Measurements from ENCODE around the gene MTHFR.

The MTHFR gene

DNA sequence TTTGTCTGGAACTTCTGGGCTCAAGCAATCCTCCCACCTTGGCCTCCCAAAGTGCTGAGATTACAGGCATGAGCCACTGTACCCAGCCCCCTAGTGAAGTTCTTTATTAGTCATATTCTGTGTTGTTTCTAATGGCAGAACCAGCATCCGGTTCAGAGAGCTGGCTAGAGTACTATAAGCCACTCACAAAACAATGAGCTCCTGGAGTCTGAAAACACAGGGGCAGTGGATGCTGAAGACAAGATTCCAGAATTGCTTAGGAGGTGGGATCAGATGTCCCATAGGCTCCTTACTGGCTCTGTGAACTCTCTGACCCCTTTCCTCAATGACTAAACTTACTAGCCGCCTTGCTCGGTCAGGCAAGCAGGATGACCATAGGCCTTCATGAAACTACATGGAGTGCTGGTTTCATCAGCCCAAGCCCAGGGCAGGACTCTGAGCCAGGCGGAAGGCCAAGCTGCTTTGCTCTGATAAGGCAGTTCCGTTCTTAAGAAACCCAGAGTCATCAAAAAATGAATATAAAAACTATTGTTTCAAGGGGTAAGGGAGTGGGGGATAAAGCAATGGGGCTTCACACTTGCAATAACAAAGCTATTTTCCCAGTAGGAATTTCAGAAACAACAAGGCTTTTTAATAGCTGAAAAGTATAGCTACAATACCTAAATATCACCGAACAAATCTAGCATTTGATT, 8.1 kb downstream of the MTHFR start:
- DNase-seq (ENCODE audit: low read depth in 2 of 2) = no peak

DNA sequence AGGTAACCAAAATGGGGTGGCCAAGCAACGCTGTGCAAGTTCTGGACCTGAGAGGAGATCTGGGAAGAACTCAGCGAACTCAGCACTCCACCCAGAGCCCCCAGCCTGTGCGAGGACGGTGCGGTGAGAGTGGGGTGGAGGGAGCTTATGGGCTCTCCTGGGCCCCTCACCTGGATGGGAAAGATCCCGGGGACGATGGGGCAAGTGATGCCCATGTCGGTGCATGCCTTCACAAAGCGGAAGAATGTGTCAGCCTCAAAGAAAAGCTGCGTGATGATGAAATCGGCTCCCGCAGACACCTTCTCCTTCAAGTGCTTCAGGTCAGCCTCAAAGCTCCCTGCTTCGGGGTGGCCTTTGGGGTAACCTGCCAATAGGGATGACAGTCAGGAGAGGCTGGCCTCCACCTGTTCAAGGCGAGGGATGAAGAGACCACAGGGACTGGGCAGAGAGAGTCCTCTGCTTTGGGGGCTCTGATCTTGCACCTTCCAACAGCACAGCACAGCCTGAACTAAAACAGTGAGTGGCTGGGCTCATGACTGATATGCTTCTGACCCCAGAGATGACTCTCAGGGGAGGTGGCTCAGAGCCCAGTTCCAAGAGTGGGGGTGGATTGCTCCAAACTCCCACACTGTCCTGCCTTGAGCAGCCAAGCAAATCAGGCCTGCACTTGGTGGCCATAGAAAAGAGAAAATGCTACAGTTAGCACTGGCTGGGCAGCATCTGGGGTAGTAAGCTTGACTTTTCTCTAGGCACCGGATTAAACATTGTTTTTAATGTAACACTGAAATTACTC, 9.5 kb downstream of the MTHFR start:
- DNase-seq (ENCODE audit: low read depth in 2 of 2) = no peak

DNA sequence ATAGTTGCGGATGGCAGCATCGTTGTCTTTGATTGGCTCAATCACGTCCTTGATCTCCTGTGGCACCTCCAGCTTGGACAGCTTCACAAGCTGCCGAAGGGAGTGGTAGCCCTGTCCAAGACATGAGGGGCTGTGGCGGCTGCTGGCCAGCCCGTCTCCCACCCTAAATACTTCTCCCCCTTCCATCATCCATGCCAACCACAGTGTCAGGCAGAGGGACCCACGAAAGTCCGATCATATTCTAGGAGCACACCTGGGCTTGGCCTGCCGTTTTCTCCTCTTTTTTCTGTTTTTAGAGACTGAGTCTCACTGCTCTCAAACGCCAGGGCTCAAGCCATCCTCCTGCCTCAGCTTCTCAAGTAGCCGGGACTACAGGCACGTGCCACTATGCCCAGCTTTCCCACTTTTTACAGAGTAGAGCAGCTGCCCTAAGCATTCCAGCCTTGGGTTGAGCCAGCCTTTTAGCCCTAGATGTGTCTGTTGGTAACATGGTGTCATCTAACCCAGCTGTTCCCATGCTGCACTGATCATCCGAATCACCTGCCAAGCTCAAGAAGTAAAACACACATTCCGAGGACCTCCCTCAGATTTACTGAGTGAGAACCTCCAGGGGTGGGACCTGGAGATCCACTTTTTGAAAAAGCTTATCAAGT, 10.4 kb downstream of the MTHFR start:
- no peak for DNase-seq (ENCODE audit: low read depth in 2 of 2)

DNA sequence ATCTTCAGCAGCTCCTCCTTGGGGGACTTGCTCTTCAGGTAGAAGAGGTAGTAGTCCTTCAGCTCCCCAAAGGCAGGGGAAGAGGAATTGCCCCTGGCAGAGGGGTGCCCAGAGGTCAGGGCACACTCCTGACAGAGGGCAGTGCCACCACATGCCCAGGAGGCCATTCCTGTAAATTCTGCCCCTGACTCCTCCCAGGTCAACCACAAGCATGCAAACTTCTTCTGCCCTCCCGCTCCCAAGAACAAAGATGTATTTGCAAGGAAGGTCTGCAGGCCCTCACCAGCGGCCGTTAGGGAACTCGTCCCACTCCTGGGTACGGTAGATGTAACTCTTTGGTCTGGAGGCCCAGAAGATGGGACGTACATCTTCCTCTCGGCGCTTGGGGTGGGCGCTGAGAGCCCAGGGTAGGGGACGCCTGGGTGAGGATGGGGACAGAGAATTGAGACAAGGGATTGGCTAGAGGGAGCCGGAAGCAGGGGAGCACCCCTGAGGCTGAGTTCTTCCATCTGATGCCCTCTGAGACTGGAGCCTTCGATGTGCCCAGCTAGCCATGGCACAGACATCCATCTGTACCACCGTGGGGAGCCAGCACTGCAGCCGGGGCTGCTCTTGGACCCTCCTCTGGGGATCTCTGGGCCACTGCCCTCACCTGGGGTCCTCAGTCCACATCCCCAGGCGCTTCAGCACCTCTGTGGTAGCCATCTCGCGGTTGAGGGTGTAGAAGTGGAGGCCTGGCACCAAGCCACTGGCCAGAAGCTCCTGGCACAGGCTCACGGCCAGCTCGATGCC, 11.1 kb downstream of the MTHFR start:
- DNase-seq (ENCODE audit: low read depth in 2 of 2) = no peak

DNA sequence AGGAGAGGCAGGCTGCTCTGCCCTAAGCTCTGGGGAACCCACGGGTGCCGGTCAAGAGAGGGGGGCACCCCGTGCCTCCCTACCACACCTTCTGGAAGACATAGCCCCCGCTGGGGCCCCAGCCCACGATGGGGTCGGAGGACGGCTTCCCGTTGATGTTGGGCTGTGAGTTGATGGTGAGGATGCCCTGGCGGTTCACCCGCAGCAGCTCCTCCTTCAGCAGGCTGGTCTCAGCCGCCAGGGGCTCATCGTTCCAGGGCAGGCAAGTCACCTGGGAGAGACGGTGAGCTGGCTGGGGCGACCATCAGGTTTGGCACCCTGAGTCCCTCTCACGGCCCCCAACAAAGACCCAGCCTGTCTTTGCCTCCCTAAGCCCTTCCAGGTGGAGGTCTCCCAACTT, 11.9 kb downstream of the MTHFR start:
- DNase-seq (ENCODE audit: low read depth in 2 of 2) = no peak

DNA sequence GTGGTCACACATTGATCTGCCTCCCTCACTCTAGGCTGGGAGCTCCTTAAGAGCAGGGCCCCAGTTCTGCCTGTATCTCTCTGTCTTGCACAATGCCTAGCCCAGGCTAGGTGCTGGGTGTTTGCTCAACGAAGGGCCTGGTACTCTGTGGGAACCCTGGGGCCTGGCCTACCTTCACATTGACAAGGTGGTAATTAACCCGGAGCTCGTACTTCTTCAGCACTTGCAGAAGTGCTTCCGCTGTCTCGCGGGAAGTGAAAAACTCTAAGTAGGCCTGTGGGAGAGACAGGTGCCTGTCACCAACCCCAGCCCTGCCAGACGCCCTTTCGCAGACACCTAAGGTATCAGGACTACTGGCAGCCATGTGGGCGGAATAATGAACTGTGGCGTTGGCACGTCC, 13.7 kb downstream of the MTHFR start:
- DNase-seq (ENCODE audit: low read depth in 2 of 2) = no peak

DNA sequence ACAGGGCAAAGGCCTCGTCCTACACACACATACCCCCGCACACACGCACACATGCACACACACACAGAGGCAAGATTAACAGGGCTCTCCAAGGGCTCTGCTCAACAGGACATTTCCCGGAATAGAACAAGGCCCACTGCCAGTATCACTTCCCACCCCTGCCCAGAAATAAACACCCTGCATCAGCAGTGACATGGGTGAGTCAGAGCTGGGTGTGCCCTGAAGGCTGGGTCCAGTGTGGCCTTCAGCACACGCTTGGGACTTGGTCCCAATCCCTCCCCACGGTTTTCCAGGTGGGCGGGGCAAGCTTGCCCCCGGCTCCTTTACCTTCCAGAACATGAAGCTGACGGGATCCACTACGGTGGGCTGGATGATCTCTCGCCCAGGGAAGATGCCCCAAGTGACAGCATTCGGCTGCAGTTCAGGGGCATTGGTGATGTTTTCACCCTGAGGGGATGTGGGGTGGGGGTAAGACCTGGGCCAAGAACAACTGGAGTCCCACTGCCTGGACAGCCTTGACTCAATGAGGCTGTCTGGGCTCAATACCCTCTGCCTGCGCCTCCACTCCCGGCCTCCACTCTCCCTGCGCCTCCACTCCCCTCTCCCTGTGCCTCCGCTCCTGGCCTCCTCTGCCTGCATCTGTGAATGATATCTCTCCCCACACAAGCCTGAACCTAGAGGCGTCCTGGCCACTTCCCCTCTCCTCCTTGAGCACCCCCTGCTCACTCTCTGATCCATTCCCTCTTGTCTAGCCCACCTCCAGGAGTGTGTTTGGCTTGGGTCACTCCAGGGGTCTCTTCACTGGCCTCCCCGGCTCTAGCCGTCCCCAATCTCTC, 14.7 kb downstream of the MTHFR start:
- DNase-seq (ENCODE audit: low read depth in 2 of 2) = no peak

DNA sequence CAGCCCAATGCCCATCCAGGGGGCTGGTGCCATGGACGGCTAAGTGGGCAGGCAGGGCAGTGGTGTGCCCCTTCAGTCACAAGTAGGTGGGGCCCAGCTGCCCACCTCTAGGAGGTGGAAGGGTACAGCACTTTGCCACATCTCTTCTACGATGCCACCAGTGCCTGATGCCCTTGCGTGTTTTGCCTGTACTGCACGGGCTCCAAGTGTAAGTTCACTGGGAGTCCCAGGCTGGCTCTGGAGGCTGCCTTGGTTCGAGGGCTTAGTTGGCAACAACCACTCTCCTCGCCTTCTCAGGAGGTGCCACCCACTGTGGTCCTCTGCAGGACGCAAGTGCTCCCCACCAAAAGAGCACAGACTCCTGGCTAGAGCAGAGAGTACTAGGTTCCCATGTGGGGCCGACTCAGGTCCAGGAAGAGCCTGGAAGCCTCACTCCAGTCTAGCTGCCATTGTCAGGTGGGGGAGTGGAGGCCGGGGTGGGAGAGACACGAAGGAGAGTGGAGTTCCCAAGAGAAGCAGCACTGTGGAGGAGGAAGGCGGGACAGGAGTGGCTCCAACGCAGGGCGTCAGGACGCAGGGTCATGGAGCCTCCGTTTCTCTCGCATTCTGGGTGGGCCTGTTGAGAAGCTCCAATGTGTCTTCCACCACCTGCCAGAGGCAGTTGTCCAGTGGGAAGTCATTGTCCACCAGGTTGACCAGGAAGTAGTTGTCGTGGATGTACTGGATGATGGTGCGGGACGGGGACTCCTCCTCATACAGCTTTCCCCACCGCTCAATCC, 15.5 kb downstream of the MTHFR start:
- no peak for DNase-seq (ENCODE audit: low read depth in 2 of 2)

DNA sequence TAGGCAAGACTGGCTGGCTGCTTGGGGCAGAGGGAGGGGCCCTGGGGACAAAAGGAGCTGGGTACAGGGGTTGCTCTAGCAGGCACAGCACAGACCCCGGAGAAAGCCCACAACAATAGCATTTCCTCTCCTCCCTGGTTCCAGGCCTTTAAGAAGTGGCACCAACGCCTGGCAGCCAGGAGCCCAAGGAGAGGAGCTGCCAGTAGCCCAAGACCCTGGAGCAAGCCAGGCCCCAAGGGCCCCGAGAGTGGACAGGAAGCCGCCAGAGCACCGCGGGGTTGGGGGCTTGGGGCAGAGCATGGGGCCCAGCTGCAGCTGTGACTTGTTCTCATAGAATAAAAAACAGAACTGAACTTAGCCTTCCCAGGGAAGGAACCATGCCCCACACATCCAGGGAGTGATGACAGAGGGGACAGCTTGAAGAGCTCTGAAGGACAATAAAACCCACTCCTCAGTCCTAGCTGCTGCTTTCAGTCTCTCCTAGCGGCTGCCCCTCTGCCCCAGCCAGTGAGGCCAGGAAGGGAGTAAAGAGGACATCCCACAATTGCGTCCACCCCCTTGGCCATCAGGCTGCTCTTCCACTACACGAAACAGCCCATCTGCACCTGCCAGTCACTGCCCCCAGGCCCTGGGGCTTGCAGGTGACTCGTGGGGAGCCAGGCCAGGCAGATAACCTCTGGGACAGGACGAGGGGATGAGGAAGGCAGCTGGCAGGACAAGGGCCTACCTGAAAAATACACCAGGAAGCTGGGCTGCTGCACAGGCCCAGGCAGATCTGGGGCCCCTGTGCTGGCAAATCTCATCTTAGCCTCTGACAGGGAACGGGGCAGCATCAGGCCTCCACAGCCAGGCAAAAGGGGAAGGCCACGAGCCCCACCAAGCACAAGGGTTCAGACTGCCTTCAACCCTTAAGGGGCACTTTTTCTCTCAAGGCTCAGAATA, 16.4 kb downstream of the MTHFR start:
- no peak for DNase-seq (ENCODE audit: low read depth in 2 of 2)

DNA sequence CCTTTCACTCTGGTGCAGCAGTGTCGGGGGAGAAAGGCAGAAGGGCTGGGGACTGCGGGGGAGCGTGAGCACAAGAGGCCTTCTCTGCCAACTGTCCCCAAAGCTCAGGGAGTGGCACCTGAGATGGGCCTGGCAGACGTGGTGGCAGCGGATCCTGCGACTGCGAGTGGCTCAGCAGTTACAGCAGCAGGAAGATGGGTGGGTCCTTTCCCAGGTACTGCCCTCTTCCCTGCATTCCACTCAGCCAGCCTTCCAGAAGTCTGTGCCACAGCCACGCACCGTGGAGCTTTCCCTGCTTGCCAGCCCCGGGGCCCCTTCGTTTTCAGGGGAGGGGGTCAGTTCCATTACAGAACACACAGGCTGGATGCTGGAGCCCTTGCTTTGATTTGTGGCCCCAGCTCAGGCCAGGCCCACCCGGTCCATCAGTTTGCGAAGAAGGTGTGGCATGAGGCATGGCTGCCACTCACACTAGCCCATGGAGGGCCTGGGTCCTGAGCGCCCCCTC, 17.2 kb downstream of the MTHFR start:
- DNase-seq (ENCODE audit: low read depth in 2 of 2) = no peak

DNA sequence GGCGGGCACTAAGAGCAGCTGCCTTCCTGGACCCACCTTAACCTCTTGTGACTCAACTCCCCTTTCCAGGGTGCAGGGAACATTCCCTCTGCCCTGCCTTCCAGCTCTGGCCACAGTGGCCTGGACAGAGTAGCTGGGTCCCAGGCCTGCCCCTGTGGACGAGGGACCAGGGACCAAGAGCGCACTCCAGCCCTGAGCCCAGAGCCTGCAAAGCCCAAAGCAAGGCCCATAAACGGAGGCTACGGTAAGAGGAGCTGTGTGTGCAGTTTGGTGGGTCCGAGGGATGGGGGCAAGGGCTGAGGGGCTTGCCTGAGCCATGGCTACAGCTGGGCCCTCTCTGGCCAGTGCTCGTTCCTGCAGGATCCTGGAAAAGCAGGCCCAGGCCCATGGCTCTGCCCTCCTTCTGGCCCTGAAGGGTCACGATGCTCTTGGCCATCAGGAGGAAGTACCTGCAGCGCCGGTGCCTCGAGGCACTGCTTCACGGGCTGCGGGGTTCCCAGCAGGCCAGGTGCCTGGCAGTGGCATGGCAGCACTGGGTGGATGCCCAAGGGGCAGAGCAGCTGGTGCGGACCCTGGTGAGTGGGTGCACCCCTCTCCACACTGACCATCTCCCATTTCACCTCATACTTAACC, 17.8 kb downstream of the MTHFR start:
- DNase-seq (ENCODE audit: low read depth in 2 of 2) = no peak

DNA sequence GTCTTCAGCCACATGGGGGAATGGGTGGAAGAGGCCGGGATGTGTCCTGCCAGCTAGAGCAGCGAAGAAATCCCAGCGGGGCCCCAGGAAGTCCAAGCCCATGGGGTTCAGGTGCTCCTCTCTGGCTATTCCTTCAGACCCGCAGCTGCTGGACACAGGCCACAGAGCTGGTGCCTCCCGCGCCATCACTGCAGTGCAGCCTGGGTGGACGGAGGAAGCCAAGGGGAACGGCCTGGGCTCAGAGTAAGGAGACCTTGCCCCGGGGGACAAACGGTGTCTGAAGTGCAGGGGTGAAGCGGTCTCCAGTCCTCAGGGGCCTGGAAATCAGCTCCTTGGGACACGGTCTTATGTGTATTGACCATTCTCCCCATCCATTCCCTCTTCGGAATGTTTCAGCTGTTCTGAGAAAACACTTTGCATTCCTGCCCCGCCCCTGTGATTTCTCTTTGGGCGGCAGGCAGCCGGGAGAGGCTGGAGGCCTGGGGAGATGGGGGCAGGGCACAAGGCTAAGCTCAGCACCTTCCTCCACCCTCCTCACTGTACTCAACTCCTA, 18.4 kb downstream of the MTHFR start:
- DNase-seq (ENCODE audit: low read depth in 2 of 2) = no peak

DNA sequence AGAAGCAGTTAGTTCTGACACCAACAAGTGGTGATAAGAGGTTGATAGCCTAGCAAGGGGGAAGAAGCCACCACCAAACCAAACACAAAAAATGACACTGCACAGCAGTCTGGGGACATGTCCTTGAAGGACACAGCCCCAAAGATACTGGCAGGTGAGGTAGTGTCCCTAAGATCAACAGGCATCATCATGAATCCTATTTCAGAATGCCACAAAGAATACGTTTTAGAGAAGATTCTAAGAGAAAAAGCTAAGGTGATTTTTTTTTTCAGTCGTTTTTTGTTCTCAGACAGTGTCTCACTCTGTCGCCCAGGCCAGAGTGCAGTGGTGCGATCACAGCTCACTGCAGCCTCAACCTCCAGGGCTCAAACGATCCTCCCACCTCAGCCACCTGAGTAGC, 19.6 kb downstream of the MTHFR start:
- DNase-seq (ENCODE audit: low read depth in 2 of 2) = no peak

DNA sequence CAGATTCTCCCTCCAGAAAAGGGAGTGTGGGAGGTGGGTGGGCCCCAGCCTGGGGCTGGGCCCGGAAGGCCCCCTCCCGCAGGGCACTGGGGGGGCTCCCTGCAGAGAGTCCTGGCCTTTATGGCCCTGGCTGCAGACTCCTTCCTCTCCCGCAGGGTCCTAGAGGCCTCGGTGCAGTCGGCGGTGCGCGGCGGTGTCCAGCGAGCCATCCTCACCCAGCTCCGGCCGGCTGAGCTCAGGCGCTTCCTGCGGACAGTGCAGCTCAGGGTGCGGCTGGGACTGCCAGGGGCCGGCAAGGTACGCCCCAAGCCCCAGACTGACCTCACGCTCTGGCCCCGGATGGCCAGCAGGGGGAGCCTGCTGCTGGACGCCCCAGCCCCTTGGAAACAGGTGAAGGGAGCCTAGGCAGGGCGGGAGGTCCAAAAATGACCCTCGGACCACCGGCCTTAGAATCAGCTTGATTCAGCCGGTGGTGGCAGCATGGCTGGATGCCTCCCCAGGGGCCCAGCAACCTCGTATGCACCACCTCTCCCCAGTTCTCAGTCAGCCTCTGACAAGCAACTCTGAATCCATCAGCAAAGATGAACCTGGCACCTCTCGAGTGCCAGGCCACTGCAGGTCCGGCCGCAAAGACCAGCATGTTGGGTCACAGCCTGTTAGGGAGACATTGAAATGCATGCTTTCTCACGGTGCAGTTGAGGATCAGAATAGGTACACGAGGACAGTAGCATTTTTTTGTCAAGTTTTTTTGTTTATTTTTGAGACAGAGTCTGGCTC, 20.6 kb downstream of the MTHFR start:
- DNase-seq (ENCODE audit: low read depth in 2 of 2) = no peak

DNA sequence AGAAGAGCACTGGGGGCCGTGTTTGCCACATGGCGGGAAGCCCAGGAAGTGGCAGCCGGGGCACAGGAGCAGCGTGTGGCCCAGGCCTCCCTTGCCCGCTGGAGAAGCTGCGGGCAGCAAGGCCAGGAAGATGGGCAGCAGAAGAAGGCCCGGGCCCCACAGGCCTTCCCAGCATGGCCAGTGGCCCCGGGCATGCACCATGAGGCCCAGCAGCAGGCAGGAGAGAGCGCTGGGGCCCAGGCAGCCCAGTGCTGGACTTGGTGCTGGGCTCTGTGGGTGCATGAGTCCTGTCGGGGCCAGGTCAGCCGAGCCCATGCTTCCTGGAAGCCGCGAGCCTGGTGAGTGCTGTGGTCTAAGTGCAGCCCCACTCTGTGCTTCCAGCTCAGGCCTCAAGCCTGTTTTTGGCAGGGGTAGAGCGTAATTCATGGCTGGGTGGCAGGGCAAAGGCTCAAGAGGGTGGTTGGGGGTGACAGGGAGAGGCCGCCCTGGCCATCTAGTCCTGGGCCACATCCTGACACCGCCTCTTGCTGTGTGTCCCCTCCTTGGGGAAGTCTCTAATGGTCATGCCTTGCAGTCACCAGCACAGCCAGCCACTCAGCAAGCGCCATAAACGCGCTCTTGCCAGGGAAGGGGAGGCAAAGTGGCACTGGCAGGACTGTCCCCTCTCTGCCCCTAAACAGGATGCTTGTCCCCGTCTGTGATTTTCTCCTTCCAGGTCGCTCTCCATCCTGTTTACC, 21.3 kb downstream of the MTHFR start:
- no peak for DNase-seq (ENCODE audit: low read depth in 2 of 2)

DNA sequence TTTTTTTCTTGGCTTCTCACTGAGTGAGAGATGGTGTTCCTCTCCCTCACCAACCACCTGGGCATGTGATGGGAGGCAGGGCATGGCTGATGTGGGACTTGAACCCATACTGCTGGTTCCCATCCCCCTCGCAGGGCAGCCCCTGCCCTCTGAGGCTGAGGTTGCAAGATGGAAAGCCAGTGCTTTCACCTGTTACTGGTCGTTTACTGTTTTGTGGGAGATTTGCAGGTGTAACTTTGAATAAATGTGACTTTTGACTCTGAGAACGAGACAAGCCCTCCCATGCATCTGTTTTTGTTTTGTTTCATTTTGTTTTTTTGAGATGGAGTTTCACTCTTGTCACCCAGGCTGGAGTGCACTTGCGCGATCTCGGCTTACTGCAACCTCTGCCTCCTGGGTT, 22.2 kb downstream of the MTHFR start:
- no peak for DNase-seq (ENCODE audit: low read depth in 2 of 2)
